ENCODE data around the gene RABGEF1. TPM values are rescaled to one million over a fixed set of nuclear protein-coding genes. Genes with fewer than 3 reads are reported as not detected.

The RABGEF1 gene
- total and polyA plus RNA-seq, 2 of the 8 experiments (the other 6 are each of a cell fraction or from before 2014, with no cell fraction given) = 10.2 to 18.0 TPM

GRCh38 chr7:66697449-66698438 is 42.8 kb upstream of the RABGEF1 start:
- Histone ChIP-seq H3K4me2 (ENCODE audit: insufficient read depth in 1 of 2, low read depth in 2 of 2, low read length in 2 of 2) (no peak overlapping the region), H3K4me1 (replicated peaks in 1 of 4; ENCODE audit: control insufficient read depth in 3 of 4, insufficient read depth in 4 of 4, low read length in 3 of 4) (peaks cover 0 to 3% (median under 1%) of the 10 kb centered on the region in 4 experiments; a peak in 4 of 7 replicates), H4K5ac (ENCODE audit: insufficient read length, low read depth, low read length) (no peak overlapping the region), H4K91ac (replicated peaks; ENCODE audit: insufficient read length, low read length) (no peak overlapping the region), H3K18ac (ENCODE audit: extremely low read depth, low read length) (no peak overlapping the region), H2AK5ac (ENCODE audit: low read depth, low read length) (no peak overlapping the region), H2BK12ac (ENCODE audit: low read depth, low read length) (no peak overlapping the region), H2AFZ (ENCODE audit: low read length) (no peak overlapping the region), H3K9ac (replicated peaks in 1 of 4; ENCODE audit: extremely low read depth in 1 of 4, low read depth in 3 of 4, low read length in 3 of 4) (no peak overlapping the region), H3K9me3 (ENCODE audit: insufficient read depth in 2 of 2, low read depth in 1 of 2, low read length in 1 of 2) (no peaks in the 10 kb centered on the region), H3K4me3 (ENCODE audit: extremely low read depth in 1 of 4, insufficient read depth in 2 of 4, low read depth in 3 of 4, low read length in 4 of 4) (no peak overlapping the region), H3K79me1 (ENCODE audit: low read depth, low read length) (no peaks in the 10 kb centered on the region), H2BK5ac (ENCODE audit: low read depth, low read length) (no peak overlapping the region), H3K27me3 (replicated peaks in 1 of 4; ENCODE audit: control insufficient read depth in 3 of 4, extremely low read depth in 1 of 4, insufficient read depth in 3 of 4, low read length in 3 of 4) (no peaks in the 10 kb centered on the region), H3K36me3 (ENCODE audit: control insufficient read depth in 2 of 4, insufficient read depth in 4 of 4, low read length in 3 of 4) (no peaks in the 10 kb centered on the region), H2BK20ac (ENCODE audit: low read length) (no peak overlapping the region), H3K23me2 (ENCODE audit: low read depth, low read length) (no peaks in the 10 kb centered on the region), H3K56ac (replicated peaks; ENCODE audit: insufficient read length, low read depth, low read length) (no peak overlapping the region), H3K23ac (ENCODE audit: insufficient read length) (no peak overlapping the region), H3K79me2 (ENCODE audit: control insufficient read depth in 1 of 2, insufficient read depth in 2 of 2, low read length in 2 of 2) (no peaks in the 10 kb centered on the region), H3K14ac (ENCODE audit: insufficient read length) (no peak overlapping the region), H4K20me1 (replicated peaks in 1 of 2; ENCODE audit: control insufficient read depth in 1 of 2, insufficient read depth in 2 of 2, low read length in 2 of 2) (peaks cover 2 to 3% of the 10 kb centered on the region in 2 experiments), H2BK15ac (ENCODE audit: low read length) (no peak overlapping the region), H3K27ac (ENCODE audit: low read depth, low read length) (no peak overlapping the region), H2BK120ac (replicated peaks; ENCODE audit: low read depth, low read length) (no peak overlapping the region), H4K8ac (ENCODE audit: extremely low read depth, insufficient read depth, low read length) (no peak overlapping the region; the same call in 1 of the 2 replicates), H3K4ac (replicated peaks; ENCODE audit: insufficient read length, low read depth, low read length) (no peak overlapping the region)
- CTCF ChIA-PET (ENCODE audit: partially characterized antibody) = interaction anchor here (0.7 to 1.3 kb wide), 4 partner anchors 13 to 139 kb away, joined by 3 to 4 read pairs (median 3); no protein-coding TSS in a partner anchor
- POLR2A ChIA-PET (ENCODE audit: partially characterized antibody) = interaction anchor here (0.6 to 1.7 kb wide), 2 partner anchors 43 to 155 kb away, joined by 3 to 4 read pairs; no protein-coding TSS in a partner anchor
- FAIRE-seq (no peak), DNase-seq (ENCODE audit: low read depth in 1 of 2, low spot score in 2 of 2) (no peak)
- 80% methylated on average over 16 of the region's 20 CpGs; no CpG with 5 or more reads in 1 of the 2 experiments for WGBS, 2 experiments (ENCODE audit: extremely low coverage in 1 of 2, insufficient coverage in 1 of 2, insufficient read length in 1 of 2, insufficient replicate concordance in 2 of 2, low coverage in 1 of 2, low lambda C conversion rate in 2 of 2, missing lambda C conversion rate in 1 of 2)
- TF ChIP-seq BACH1 (IDR thresholded peaks at IDR 0.05; ENCODE audit: low read length) = no peak
- TF ChIP-seq RNF2 (IDR thresholded peaks at IDR 0.05; ENCODE audit: borderline replicate concordance, low read depth, low read length, missing control alignments, poor library complexity, severe bottlenecking) = no peak
- TF ChIP-seq SP2 (IDR thresholded peaks at IDR 0.05; ENCODE audit: low read length) = no peak
- TF ChIP-seq MAFK (IDR thresholded peaks at IDR 0.05; ENCODE audit: low read depth, low read length) = no peak
- no peak for TF ChIP-seq RXRA (IDR thresholded peaks at IDR 0.05; ENCODE audit: insufficient read depth, low read depth, low read length)
- no peak for TF ChIP-seq EZH2 (IDR thresholded peaks at IDR 0.05; ENCODE audit: low read depth, low read length, severe bottlenecking)
- TF ChIP-seq SRF (IDR thresholded peaks at IDR 0.05; ENCODE audit: low read depth, low read length) = no peak
- no peak for TF ChIP-seq BRCA1 (IDR thresholded peaks at IDR 0.05; ENCODE audit: low read depth, low read length)
- TF ChIP-seq NRF1 (IDR thresholded peaks at IDR 0.05; ENCODE audit: low read depth, low read length) = no peak
- no peak for TF ChIP-seq E2F6 (IDR thresholded peaks at IDR 0.05)
- no peak for TF ChIP-seq CHD1 (IDR thresholded peaks at IDR 0.05; ENCODE audit: low read depth, low read length)
